Epithelial cell of umbilical artery (primary cell): ENCODE data around the gene YPEL3. TPM values are rescaled to one million over a fixed set of nuclear protein-coding genes. Genes with fewer than 3 reads are reported as not detected.

Experiments used
- total RNA-seq: library from RNA; depleted of rRNA; stranded (reverse); fragments of >200 nt; gene quantifications from 2 replicates; pipeline ENCODE4 v1.2.3, GENCODE V29; 2014

The YPEL3 gene
- 12.0 and 20.1 TPM in 2 replicates for total RNA-seq

DNA sequence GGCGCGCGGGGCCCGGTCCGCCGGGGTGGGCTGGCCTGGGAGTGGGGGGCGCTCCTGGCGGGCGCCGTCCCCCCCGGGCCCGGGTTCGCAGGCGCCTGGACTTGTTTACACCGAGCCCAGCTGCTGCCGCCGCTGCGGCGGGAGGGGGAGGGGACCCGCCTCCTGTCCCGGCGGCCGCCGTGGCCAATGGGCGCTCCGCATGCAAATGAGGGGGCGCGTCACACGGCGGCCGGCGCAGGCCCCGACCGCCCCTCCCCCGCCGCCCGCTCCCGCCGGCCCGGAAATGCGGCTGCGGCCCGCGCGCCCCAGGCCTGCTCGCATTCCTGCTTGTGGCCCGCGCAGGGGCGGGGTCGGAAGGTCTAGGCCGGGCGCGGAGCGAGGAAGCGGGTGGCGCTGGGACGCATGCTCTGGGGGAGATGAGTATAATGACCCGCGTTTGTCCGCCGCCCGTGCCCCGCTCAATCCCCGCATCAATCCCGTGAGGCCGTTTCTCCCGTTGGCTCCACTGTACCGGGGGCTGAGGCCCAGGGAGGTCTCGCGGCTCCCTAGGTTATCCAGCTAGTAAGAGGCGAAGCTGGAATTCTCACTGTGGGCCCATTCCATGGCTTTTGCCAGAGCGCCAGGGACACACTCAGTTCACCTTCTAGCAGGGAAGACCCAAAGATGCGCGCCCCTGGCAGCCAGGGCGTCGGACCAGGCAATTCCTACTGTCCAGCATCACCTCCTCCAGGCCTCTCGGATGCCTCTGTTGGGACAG lies at the start of gene YPEL3:
YPEL3 (minus strand) TSS at position 109 of the 757 bp plus-strand sequence. CDS start 731 bp downstream, outside the sequence.

GRCh38 chr16:30113031-30113710 lies 17.2 kb upstream of the YPEL3 start, which contains the start of gene GDPD3:
GDPD3 (minus strand) TSS chr16:30113537; CDS start chr16:30113478, 59 bp downstream.

DNA sequence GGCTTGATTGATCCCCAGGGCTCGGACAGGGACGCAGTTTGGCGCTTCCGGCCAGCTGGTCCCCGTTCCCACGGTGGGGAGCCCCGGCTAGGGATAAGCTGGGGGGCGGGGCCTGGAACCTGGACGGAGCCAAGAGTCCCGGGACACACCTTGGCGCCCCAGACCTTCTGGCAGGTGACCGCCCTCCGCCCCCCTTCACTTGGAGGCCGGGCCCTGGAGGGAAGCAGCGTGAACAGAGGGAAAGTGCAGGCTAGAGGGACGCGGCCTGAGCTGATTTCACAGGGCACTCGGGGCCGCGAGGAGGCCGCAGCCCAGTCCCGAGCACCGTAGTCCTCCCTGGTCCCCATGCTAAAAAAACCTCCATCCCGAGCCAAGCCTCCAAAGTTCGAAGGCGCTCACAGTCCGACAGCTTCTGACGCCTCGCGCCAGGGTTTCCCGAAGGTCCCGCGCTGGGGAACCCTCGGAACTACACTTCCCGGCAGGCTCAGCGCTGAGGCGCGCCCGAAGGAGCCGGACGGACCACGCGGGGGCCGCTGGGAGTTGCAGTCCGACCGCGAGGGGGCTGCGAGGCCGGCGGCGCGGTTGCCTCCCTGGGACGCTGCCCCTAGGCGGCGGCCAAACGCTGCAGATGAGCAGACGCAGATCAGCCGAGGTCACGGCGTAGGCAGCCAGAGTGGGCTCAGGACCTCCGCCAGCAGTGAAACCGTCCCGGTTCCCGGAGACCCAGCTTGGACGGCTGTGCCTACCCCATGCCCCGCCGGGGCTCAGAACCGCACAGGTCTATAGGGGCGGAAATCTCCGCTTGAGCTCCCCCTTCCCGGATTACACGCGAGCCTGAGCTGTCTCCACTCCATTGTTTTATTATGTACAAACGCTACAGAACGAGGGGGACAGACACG lies 4.3 kb downstream of the YPEL3 start, which contains the start of gene TBX6:
TBX6 (minus strand) TSS at position 451 of the 899 bp plus-strand sequence. CDS start 731 bp downstream, outside the sequence.

GRCh38 chr16:30075503-30076275 lies 20.3 kb downstream of the YPEL3 start, which contains the start of gene PPP4C:
PPP4C (plus strand) TSS chr16:30075994; CDS start chr16:30076378, 384 bp downstream.

DNA sequence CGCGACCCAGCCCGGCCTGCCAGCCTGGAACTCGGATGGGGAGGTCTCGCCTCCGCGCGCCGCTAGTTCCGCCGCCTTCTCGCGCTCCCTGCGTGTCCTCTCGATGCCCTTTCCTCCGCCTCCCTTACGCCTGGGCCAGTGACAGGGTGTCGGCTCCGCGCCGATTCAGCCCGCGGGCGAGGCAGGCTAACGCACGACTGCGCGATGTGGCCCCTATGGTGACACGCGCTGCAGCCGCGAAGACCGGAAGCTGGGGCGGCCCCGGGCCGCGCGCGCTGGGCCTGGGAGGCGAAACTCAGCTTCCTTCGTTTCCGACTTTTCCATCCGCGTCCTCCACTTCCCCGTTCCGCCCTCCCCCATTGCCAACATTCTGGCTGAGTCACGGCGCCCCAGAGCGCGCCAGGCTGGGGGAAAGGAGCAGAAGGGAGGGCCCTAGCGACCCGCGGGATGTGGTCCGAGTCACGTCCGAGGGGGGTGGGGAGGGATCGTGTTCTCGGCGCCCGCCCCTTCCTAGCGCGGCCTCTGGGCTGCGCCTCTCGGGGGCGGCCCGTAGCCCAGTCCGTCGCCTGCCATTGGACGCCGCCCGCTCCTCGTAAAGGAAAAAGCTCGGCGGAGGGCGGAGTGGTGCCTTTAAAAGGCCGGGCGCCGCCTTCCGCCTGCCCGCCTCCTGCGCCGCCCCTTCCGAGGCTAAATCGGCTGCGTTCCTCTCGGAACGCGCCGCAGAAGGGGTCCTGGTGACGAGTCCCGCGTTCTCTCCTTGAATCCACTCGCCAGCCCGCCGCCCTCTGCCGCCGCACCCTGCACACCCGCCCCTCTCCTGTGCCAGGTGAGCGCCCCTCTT lies 30.7 kb downstream of the YPEL3 start, which contains the start of gene ALDOA:
ALDOA (plus strand) TSS at position 659 of the 841 bp plus-strand sequence. CDS start 1,138 bp downstream, outside the sequence.

Other genes starting within 250 kb of the YPEL3 start
- 55.2 and 70.4 TPM in 2 replicates for gene CDIPT, start 233.0 kb downstream of the YPEL3 start, total RNA-seq
- 1.2 and 3.9 TPM in 2 replicates for gene SEZ6L2, start 196.7 kb downstream of the YPEL3 start, total RNA-seq
- gene ASPHD1, start 195.7 kb downstream of the YPEL3 start, total RNA-seq = 1.2 and 3.6 TPM in 2 replicates
- 5.8 and 8.8 TPM in 2 replicates for gene KCTD13, start 170.0 kb downstream of the YPEL3 start, total RNA-seq
- gene TMEM219, start 134.1 kb downstream of the YPEL3 start, total RNA-seq = 73.1 TPM in 2 replicates
- gene TAOK2, start 122.3 kb downstream of the YPEL3 start, total RNA-seq = 86.4 and 95.9 TPM in 2 replicates
- gene HIRIP3, start 100.6 kb downstream of the YPEL3 start, total RNA-seq = 5.5 and 8.4 TPM in 2 replicates
- gene INO80E, start 100.0 kb downstream of the YPEL3 start, total RNA-seq = 20.8 and 65.8 TPM in 2 replicates
- 0.76 TPM in 1 of 2 replicates, not detected in the other for gene DOC2A, start 85.2 kb downstream of the YPEL3 start, total RNA-seq
- gene C16orf92, start 73.0 kb downstream of the YPEL3 start, total RNA-seq = not detected in 2 replicates
- gene TLCD3B, start 64.9 kb downstream of the YPEL3 start, total RNA-seq = 0.32 TPM in 1 of 2 replicates, not detected in the other
- 265 and 367 TPM in 2 replicates for gene ALDOA, start 30.5 kb downstream of the YPEL3 start, total RNA-seq
- 256 and 366 TPM in 2 replicates for gene PPP4C, start 20.2 kb downstream of the YPEL3 start, total RNA-seq
- gene TBX6, start 4.3 kb downstream of the YPEL3 start, total RNA-seq = under 0.01 and 0.15 TPM in 2 replicates
- 0.32 and 0.61 TPM in 2 replicates for gene GDPD3, start 17.3 kb upstream of the YPEL3 start, total RNA-seq
- 20.5 and 31.8 TPM in 2 replicates for gene MAPK3, start 27.0 kb upstream of the YPEL3 start, total RNA-seq
- gene CORO1A, start 87.4 kb upstream of the YPEL3 start, total RNA-seq = 1.2 and 4.2 TPM in 2 replicates
- 161 and 183 TPM in 2 replicates for gene BOLA2B, start 97.5 kb upstream of the YPEL3 start, total RNA-seq
- 38.9 and 52.3 TPM in 2 replicates for gene SLX1A, start 97.7 kb upstream of the YPEL3 start, total RNA-seq
- gene SULT1A3, start 103.0 kb upstream of the YPEL3 start, total RNA-seq = 4.0 and 4.2 TPM in 2 replicates
- 0.65 TPM in 1 of 2 replicates, not detected in the other for gene NPIPB13, start 152.3 kb upstream of the YPEL3 start, total RNA-seq